ENCODE results near the gene WNT4.

WNT4 gene

DNA sequence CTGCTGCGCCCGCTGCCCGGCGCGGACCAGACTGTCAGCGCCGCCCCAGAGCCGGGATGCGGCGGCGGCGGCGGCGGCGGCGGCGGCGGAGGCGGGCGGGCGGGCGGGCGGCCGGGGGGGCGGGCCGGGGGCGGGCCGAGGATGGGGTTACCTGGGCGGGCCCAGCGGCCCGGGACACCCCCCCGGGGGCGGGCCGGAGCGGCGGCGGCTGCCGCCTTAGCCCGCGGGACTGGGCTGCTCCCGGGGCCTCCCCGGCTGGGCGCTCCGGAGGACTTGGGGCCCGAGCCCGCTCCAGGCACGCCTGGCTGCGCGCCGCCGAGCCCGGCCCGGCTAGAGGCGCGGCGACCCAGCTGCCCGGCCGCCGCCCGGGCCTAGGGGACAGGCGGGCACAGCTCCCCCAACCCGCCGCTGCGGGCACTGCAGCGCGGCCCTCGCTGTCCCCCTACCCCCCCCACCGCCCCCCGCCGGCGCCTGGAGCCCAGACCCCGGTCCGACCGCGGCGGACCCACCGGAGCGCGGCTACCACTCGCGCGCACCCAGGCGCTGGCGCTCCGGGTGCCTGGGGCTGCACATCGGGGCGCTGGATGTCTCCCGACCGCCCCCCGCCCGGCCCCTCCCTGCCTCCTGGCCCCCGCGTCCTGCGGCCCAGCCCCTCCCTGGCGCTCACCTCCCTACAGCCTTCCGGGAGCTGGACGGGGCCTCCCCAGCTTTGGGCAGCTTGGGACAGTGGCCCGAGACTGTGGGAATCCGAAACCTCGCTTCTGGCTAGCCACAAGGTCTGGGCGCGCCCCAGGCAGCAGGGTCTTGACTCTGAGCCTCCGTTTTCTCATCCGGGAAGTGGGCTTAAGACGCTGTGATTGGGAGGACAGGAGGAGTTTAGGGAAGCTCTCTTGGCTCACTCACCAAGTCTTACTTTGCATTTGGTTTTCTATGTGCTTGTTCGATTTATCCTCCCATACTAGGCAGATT is at the start of gene WNT4:
WNT4 (minus strand) TSS at position 33 of the 969 bp plus-strand sequence. CDS start 175 bp downstream, outside the sequence.
- no peak for DNase-seq (ENCODE audit: low spot score)

DNA sequence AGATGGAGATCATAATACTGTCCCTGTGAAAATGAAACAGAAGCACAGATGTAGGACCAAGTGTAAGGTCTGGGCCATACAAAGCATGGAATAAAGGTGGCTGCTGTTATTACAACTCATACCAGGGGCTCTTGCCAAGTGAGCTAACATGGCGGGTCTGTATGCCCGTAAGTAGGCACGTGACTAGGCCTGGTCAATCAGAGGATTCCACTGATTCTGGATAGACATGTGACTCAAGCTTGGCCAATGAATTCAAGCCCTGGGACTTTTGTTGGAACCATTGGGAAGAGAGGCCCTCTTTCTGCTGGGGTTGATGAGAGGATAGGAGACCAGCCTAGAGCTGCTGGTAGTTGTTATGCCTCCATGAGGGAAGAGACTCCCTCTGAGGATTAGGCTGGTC is 47.8 kb upstream of the WNT4 start:
- no peak for DNase-seq (ENCODE audit: low spot score)

DNA sequence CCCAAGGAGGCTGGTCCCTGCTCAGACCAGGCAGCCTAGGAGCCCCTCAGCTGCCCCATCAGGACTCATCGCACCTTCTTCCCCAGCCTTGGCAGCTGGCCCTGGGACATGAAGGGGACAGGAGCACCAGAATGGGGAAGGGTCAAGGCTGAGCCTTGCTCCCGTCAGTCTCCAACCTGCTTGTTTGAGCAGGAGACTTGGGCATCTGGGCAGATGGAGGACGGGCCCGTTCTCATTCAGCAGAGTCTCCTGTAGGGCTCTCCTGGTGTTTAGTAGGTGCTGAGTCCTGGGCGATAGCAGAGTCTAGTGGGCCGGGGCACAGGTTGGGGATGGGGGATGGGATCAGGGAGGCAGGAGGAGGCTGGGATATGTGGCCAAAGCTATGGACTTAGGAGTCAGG is 47.4 kb upstream of the WNT4 start:
- no peak for DNase-seq (ENCODE audit: low spot score)

DNA sequence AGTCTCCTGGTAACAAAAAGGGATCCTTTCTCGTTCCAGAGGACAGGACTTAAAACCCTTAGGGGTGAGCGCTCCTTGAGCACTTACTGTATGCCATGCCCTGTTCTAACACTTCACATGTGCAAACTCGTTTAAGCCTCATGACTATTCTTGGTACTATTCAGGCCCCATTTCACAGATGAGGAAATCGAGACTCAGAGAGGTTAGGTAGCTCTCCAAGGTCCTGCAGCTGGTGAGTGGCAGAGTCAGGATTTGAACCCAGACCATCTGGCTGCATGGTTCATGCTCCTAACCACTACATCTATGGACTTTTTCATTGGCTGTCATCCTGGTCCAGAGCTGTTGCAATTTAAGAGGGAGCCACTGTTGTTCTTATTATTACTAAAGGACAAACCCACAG is 46.7 kb upstream of the WNT4 start:
- DNase-seq (ENCODE audit: low spot score): no peak

DNA sequence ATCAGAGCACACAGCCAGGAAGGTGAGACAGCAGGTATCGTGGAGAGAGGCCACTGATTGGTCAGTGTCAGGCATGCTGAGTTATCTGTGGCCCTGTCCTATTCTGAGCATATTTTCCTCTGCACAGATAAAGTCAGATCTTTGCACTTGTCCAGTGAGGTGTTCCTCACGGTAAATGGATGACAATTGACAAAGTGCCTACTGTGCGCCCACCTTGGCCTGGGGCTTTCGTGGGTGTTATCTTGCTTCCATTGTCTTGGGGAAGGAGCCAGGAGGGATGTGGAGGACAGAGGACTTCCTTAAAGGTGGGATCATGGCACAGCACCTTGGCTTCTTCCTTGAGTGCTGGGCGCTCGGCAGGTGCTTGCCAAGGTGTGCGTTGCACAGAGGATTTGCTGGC is 46.0 kb upstream of the WNT4 start:
- DNase-seq (ENCODE audit: low spot score): no peak

DNA sequence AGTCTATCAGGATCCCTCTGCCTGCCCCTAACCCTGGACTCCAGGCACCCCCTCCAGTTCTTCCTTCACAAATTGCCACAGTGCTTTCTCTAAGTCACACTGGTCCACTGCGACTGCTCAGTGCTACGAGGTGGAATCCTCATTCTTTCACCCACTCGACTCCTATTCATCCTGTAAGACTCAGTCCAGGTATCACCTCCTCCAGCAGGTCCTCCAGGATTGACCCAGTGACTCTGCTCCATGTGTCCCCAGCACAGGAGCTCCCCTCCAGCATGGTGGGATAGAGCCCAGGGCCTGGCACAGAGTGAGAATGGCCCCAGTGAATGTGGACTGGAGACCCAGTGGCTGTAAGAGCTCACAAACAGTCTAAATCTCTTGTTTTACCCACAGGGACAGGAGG is 45.5 kb upstream of the WNT4 start:
- DNase-seq (ENCODE audit: low spot score): no peak

DNA sequence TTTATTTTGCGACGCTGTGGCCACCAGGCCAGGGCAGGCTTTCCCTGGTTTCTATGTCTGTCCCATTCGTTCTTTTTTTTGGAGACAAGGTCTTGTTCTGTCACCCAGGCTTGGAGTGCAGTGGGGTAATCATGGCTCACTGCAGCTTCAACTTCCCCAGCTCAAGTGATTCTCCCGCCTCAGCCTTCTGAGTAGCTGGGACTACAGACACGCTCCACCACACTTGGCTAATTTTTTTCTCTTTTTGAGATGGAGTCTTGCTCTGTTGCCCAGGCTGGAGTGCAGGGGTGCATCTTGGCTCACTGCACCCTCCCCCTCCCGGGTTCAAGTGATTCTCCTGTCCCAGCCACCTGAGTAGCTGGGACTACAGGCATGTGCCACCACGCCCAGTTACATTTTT is 43.4 kb upstream of the WNT4 start:
- DNase-seq (ENCODE audit: low spot score): no peak

DNA sequence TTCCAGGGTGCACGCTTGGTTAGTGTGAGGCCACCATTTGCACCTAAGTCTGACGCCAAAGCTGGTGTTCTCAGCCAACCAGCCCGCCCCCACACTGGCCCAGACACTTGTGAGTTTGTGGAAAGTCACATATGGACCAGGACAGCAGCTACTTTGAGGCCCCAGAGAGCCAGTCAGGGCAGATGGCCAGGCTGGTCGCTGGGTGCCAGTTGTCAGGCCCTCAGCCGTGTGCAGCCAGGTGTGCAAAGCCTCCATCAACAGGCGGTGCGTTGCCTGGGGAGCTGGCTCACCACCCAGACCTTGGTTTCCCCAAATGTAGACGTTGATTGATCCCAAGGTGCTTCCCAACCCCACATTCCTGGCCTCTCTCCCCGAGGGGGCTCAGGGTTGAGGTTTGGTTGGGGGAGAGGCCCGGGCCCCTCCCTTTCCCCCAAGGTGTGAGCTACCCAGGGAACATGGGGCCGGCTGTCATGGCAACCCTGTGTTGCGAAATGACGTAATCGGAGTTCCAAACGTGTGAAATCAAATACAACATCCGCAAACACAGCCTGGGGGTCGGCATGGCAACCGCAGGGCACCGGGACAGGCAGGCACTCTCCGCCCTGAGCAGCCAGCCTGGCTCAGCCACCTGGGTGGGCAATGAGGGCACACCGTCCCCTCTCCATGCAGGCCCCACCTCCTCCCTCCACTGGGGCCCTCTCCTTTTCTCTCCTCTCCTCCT is 42.2 kb upstream of the WNT4 start:
- DNase-seq (ENCODE audit: low spot score): no peak

DNA sequence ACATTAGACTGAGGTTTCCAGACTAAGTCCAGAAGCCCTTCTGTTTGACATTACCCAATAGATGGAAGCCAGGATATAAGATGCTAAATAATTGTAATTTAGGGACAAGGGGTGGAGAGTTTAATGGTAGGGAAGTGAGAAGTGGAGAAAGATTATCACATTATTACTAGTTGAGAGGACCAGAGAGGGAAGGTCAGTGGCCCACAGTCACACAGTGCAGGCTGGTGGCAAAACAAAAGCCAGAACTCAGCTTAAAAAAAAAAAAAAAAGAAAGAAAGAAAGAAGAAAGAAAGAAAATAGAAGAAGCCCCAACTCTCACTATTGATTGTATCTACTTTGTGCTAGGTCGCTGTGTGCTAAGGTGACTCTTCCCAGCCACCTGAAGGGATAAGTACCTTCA is 41.6 kb upstream of the WNT4 start:
- no peak for DNase-seq (ENCODE audit: low spot score)

DNA sequence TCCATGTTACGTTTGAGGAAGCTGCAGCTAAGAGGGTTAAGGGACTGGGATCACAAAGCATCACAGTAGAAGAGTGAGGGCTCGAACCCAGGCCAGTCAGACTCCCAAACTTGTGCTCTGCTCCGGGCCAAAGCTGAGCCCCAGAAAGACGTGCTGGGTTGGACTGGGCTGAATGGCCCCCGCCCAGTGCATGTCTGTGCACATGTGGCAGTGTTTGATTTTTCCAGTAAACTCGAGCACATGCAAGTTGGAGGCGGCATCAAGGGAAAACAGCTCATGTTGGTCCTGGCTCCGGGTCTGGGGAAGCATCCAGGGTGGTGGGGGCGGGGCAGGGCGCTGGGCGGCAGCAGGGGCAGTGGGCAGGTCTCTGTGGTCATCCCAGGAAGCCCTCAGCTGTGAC is 39.8 kb upstream of the WNT4 start:
- DNase-seq (ENCODE audit: low spot score): no peak

DNA sequence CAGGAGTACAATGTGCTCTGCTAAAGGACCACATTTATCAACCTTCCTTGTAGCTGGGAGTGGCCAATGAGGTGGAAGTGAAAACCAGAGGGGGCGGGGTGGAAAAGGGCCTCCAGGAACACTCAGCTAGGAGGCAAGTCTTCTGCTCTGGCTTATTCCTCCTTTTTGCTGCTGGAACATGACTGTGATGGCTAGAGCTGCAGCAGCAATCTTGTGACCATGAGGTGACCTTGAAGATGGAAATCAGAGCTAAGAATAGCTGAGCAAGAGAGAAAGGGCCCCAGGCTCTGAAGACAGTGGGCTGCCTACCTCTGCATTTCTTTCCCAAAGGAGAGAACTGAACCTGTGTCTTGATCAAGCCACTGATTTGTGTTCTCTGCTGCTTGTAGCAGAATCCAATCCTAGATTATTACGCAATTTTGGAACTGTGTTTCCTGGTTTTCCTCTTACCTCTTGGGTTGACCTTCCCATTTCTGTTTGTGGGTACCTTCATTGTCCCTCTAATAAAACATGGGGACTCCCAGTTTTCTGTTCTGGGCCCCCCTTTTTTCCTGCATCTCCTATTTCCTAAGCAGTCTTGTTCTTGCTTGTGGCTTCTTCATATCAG is 36.4 kb upstream of the WNT4 start:
- no peak for DNase-seq (ENCODE audit: low spot score)

DNA sequence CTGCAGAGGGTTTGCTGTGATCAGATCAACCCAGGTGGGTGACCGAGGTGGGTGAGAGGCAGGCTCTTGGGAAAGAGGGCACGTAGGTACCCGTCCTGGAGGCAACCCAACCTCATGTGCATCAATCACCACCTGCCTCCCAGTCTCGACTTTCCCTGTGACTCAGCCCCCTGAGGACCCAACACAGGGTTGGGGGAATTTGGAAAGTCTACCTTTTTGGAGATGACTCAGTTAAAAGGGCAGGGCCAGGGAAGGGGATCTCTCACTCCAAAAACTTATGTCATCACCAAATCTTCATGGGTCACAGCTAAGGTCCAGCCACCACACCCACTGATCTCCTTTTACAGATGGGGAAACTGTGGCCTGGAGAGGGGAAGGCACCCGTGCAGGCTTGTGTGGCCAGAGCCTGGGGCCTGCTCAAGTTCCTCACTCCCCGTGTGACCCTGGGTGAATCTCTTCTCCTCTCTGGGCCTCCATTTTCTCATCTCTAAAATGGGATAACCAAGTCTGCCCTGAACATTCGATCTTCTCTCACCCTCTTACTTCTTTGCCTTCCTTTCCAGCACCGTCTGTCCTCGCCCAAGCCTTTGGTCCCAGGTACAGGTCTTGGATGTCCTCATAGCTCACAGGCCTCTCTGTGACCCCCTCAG is 34.6 kb upstream of the WNT4 start:
- DNase-seq (ENCODE audit: low spot score): no peak

DNA sequence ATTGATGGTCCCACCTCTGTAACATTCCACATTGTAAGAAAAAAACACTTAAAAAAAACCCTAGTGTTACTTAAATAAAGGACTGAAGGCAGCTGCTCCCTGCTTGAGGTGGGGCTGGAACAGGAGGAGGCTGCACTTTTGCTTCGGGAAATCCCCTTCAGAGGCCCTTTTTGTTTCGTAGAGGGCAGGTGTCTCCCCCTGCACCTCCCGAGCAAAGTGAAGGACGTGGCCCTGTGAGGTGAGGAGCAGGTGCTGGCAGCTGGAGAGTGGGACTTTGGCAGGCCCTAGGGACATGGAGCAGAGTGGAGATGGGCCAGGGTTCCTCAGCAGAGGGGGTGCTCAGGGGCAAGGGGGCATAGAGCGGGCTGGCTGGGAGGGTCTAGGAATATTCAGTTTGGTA is 33.4 kb upstream of the WNT4 start:
- no peak for DNase-seq (ENCODE audit: low spot score)

DNA sequence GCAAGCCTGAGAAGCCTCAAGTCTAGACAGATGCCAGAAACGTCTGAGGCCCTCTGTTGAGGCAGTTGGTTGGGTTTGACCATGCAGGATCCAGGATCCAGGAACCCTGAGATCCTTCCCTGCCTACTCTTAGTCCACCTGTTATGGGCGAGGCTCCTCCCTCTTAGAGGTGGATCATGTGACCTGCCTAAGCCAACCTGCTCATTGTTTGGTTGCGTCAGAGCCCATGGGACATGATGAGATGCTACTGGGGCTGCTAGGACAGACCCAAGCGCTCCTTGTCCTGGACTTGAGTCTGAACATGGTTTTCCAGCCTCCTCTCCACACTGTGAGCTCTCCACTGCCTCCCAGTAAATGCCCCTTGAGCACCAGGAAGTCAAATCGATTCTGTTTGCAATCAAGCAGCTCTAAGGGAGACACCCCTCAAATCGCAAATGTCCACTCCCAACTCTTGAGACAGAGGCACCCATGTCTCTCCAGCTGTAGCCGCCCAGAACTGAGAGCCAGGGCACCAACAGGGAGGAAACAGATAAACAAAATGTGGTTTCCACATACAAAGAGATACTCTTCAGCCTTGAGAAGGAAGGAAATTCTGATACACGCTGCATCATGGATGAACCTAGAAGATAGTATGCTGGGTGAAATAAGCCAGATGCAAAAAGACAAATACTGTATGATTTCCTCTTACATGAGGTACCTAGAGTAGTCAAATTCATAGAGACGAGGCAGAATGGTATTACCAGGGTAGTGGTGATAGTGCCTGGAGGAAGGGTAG is 31.7 kb upstream of the WNT4 start:
- DNase-seq (ENCODE audit: low spot score): no peak

DNA sequence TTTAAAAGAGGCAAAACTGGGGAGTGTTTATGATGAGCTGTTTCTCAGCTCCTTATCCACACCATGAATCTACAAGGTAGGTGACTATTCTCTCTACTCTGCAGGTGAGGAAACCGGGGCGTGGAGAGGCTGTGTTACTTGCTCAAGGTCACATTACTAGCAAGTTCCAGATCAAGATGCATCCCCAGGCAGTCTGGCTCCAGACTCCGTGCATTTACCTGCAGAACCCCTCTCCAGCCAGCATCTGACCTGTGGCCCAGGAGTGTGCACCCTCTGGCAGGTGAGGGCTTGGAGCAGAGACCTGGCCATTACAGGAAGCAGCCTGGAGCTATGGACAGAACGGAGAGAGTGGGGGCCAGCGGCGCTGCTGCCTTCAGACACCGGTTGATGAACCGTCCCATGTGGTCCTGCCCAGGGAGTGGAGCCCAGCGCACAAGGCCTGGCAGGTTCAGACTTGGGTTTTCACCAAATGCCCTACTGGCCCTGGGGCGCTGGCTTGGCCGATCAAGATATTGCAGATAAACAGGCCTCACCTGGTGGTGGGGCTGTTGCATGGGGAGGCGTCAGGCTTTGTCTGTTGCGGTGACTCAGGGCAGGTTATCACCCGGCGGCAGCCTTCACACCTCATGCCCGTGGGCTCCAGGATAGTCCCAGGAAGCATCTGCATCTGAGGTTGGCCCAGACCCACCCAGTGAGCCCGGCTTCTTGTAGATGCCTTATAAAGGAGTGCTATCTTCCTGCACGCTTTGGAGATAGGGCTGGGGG is 29.2 kb upstream of the WNT4 start:
- no peak for DNase-seq (ENCODE audit: low spot score)

DNA sequence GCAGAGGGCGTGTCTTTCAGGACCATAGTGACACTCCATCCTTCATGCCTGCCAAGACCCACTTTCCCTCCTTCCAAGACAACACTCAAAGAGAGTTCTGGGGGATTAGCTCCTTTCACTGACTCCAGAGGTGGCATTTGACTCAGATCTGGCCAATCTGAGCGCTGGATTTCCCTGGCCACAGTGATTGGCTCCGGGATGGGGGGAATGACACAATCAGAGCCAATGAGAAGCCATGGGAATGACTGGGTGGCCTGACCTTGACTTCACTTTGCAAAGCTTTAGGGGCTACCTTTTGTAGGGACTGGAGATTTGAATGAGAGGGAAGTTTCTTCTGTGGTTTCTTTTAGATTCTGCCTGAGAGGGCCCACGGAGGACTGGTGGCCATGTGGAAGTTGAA is 26.9 kb upstream of the WNT4 start:
- no peak for DNase-seq (ENCODE audit: low spot score)

DNA sequence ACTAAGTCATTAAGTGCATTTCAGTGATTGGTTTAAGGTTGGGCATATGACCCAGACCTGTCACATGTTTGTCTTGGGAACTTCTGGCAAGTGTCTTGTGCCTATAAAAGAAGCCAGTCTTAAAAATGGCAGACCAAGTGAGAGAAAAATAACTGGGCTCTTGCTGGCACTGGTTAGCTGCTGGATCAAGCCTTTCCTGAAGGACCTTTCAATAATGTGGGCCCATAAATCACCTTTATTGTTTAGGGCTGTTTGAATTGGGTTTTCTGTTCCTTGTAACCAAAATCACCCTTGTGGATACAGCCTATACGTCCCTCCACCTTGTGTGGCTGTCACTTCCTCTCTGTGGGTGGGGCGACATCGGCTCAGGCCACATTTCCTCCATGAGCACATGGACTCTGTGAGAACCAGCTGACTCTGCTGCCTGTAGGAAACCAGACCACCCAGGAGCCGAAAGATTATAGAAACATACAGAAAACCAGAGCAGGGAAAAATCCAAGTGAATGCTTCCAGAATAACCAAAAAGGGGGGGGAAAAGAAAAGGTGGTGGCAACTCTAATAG is 25.6 kb upstream of the WNT4 start:
- no peak for DNase-seq (ENCODE audit: low spot score)

DNA sequence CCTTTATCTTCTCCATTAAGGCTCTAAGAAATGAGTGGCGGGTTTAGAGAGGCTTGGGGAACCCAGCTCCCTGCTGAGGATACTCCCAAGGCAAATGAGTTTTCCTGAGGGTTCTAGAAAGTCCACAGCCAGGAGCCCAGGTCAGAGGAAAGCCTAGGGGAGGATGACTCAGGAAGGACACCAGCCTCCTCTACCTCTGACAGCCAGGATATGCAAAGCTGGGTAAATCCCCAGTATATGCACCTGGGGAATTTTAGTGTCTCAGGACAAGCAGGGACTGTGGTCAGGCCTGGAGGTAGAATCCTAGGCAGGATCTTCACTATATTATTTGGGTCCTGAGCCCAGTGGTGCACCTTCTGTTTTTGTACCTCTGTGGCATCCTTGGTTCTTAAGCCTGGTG is 23.5 kb upstream of the WNT4 start:
- no peak for DNase-seq (ENCODE audit: low spot score)

DNA sequence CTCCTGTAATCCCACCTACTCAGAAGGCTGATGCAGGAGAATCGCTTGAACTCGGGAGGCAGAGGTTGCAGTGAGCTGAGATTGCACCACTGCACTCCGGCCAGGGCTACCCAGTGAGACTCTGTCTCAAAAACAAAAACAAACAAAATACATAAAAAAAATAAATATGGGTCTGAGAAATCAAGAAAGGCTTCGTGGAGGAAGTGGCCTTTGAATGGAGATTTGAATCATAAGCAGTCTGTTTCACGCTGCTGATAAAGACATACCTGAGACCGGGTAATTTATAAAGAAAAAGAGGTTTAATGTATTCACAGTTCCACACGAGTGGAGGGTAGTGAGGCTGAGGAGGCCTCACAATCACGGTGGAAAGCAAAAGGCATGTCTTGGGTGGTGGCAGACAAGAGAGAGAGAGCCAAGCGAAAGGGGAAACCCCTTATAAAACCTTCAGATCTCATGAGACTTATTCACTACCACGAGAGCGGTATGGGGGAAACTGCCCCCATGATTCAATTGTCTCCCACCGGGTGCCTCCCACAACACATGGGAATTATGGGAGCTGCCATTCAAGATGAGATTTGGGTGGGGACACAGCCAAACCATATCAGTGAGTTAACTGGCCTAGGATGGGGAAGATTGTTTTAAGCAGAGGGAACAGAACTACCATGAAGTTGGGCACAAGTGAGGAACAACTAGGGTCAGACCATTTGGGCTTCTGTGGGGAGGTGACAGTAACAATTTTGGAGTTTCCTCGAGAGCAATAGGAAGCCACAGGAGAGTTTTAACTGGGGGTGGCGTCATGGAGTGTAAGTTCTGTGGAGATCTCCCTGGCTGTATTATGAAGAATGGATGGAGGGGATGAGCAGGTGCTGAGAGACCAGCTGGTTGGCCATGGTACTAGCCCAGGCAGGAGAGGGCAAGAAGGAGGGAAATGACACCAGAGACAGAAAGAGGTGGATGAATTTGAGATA is 22.2 kb upstream of the WNT4 start:
- DNase-seq (ENCODE audit: low spot score): no peak
